Measurements from ENCODE around the gene GTF3C2. TPM values are rescaled to one million over a fixed set of nuclear protein-coding genes. Genes with fewer than 3 reads are reported as not detected.

The GTF3C2 gene
- total and polyA plus RNA-seq, 2 of the 13 experiments (the other 11 are each of a cell fraction or from before 2014, with no cell fraction given) = 77.5 to 130 TPM

DNA sequence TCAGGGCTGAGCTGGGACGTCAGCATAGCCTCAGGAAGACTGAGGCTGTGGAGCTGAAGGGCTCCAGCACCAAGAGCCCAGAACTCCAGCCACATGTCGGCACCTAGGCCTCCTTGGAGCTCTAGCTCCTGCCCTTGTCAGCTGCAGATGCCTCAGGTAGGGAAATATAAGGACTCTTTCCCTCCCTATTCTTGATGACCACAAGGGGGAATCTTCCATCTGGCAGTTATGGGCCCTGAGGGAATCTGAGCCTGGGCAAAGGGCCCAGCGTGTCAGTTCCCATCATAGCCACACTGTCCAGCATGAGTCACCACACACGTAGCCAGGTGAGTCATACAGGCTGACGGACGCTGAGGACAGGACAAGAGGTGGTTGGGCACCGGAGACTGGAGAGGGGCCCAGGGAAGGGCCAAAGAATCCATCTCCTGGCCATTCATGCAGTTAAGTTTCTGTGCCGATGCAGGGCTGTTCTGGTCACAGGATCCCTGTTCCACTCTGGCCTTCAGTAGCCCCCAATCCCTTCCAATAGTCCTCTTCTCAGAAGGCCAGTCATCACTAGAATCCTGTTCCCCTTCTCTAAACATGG is 35.5 kb downstream of the GTF3C2 start (continued):
- TF ChIP-seq, protein P1, sequence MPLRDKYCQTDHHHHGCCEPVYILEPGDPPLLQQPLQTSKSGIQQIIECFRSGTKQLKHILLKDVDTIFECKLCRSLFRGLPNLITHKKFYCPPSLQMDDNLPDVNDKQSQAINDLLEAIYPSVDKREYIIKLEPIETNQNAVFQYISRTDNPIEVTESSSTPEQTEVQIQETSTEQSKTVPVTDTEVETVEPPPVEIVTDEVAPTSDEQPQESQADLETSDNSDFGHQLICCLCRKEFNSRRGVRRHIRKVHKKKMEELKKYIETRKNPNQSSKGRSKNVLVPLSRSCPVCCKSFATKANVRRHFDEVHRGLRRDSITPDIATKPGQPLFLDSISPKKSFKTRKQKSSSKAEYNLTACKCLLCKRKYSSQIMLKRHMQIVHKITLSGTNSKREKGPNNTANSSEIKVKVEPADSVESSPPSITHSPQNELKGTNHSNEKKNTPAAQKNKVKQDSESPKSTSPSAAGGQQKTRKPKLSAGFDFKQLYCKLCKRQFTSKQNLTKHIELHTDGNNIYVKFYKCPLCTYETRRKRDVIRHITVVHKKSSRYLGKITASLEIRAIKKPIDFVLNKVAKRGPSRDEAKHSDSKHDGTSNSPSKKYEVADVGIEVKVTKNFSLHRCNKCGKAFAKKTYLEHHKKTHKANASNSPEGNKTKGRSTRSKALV (CRISPR knock-in tag; IDR thresholded peaks at IDR 0.05) = 0 out of 2 replicates have a peak, but pooled peaks have one; percentile 22
- TF ChIP-seq ZMAT3 (CRISPR knock-in tag; conservative IDR thresholded peaks at IDR 0.05) (peak; percentile 83; the same call in 1 of the 2 replicates), SOX6 (IDR thresholded peaks at IDR 0.05) (no peak), SOX6 (CRISPR knock-in tag; IDR thresholded peaks at IDR 0.05) (peak; percentile 79), MBD4 (IDR thresholded peaks at IDR 0.05; ENCODE audit: borderline replicate concordance, low read length) (no peak), XBP1 (CRISPR knock-in tag; IDR thresholded peaks at IDR 0.05) (no peak), CREB1 (IDR thresholded peaks at IDR 0.05) (peak; percentile 95), CREB1 (CRISPR knock-in tag; IDR thresholded peaks at IDR 0.05) (peak; percentile 91), HNRNPL (IDR thresholded peaks at IDR 0.05; ENCODE audit: low read depth, low read length) (no peak), ZFAT (CRISPR knock-in tag; conservative IDR thresholded peaks at IDR 0.05) (no peak), JUND (CRISPR knock-in tag; IDR thresholded peaks at IDR 0.05) (peak; percentile 100), AGO2 (optimal IDR thresholded peaks at IDR 0.05; ENCODE audit: low read depth, low read length) (no peak), HOXA3 (CRISPR knock-in tag; IDR thresholded peaks at IDR 0.05) (peak; percentile 96; the same call in 1 of the 2 replicates), ZNF766 (CRISPR knock-in tag; IDR thresholded peaks at IDR 0.05; ENCODE audit: borderline replicate concordance) (no peak), KDM4B (CRISPR knock-in tag; IDR thresholded peaks at IDR 0.05) (peak; percentile 56; the same call in 1 of the 2 replicates)
- TF ChIP-seq, protein P2, sequence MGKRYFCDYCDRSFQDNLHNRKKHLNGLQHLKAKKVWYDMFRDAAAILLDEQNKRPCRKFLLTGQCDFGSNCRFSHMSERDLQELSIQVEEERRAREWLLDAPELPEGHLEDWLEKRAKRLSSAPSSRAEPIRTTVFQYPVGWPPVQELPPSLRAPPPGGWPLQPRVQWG (CRISPR knock-in tag; IDR thresholded peaks at IDR 0.05; ENCODE audit: borderline replicate concordance, low read depth) = no peak
- TF ChIP-seq, protein P3, sequence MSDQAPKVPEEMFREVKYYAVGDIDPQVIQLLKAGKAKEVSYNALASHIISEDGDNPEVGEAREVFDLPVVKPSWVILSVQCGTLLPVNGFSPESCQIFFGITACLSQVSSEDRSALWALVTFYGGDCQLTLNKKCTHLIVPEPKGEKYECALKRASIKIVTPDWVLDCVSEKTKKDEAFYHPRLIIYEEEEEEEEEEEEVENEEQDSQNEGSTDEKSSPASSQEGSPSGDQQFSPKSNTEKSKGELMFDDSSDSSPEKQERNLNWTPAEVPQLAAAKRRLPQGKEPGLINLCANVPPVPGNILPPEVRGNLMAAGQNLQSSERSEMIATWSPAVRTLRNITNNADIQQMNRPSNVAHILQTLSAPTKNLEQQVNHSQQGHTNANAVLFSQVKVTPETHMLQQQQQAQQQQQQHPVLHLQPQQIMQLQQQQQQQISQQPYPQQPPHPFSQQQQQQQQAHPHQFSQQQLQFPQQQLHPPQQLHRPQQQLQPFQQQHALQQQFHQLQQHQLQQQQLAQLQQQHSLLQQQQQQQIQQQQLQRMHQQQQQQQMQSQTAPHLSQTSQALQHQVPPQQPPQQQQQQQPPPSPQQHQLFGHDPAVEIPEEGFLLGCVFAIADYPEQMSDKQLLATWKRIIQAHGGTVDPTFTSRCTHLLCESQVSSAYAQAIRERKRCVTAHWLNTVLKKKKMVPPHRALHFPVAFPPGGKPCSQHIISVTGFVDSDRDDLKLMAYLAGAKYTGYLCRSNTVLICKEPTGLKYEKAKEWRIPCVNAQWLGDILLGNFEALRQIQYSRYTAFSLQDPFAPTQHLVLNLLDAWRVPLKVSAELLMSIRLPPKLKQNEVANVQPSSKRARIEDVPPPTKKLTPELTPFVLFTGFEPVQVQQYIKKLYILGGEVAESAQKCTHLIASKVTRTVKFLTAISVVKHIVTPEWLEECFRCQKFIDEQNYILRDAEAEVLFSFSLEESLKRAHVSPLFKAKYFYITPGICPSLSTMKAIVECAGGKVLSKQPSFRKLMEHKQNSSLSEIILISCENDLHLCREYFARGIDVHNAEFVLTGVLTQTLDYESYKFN (CRISPR knock-in tag; conservative IDR thresholded peaks at IDR 0.05) = peak; percentile 86
- TF ChIP-seq, protein P4, sequence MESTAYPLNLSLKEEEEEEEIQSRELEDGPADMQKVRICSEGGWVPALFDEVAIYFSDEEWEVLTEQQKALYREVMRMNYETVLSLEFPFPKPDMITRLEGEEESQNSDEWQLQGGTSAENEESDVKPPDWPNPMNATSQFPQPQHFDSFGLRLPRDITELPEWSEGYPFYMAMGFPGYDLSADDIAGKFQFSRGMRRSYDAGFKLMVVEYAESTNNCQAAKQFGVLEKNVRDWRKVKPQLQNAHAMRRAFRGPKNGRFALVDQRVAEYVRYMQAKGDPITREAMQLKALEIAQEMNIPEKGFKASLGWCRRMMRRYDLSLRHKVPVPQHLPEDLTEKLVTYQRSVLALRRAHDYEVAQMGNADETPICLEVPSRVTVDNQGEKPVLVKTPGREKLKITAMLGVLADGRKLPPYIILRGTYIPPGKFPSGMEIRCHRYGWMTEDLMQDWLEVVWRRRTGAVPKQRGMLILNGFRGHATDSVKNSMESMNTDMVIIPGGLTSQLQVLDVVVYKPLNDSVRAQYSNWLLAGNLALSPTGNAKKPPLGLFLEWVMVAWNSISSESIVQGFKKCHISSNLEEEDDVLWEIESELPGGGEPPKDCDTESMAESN (CRISPR knock-in tag; conservative IDR thresholded peaks at IDR 0.05) = peak; percentile 93
- TF ChIP-seq, protein P5, sequence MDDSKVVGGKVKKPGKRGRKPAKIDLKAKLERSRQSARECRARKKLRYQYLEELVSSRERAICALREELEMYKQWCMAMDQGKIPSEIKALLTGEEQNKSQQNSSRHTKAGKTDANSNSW (CRISPR knock-in tag; IDR thresholded peaks at IDR 0.05; ENCODE audit: borderline replicate concordance) = no peak
- TF ChIP-seq, protein P6, sequence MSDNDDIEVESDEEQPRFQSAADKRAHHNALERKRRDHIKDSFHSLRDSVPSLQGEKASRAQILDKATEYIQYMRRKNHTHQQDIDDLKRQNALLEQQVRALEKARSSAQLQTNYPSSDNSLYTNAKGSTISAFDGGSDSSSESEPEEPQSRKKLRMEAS (IDR thresholded peaks at IDR 0.05) = peak; percentile 67
- TF ChIP-seq, protein P7, sequence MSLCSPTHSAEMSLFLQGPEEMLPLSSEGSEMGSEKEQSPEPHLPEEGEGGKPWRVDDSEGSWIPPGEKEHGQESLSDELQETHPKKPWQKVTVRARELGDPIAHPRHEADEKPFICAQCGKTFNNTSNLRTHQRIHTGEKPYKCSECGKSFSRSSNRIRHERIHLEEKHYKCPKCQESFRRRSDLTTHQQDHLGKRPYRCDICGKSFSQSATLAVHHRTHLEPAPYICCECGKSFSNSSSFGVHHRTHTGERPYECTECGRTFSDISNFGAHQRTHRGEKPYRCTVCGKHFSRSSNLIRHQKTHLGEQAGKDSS (CRISPR knock-in tag; IDR thresholded peaks at IDR 0.05; ENCODE audit: borderline replicate concordance, low read depth) = peak; percentile 69; the same call in 1 of the 2 replicates
